H54 (cell line): ENCODE measurements around the gene CEP112.

Experiments used
- DNase-seq: peaks from one replicate; pipeline ENCODE4 v3.0.0; 2011; ENCODE audit warnings: low spot score, mixed read lengths; ENCODE audit not compliant: insufficient read length
- FAIRE-seq: peaks from 3 replicates; lab custom pipeline; 2011; peaks lifted over from hg19 to GRCh38; lab: Jason Lieb, UNC
- POLR2A ChIP-seq: IDR thresholded peaks from 2 replicates; pipeline ENCODE4 v1.6.1; 2011; ENCODE audit warnings: low read depth, mild to moderate bottlenecking, low read length

CEP112 gene

GRCh38 chr17:65587534-65588180 lies 604.3 kb downstream of the CEP112 start:
- FAIRE-seq (no peak), DNase-seq (no peak)
- TF ChIP-seq POLR2A: no peak

- DNase-seq: no peak
- TF ChIP-seq POLR2A: no peak
- FAIRE-seq: no peak
Measured at GRCh38 chr17:65586899-65587298, 605.0 kb downstream of the CEP112 start.
